ENCODE measurements around the gene KRTAP9-9.

DNA sequence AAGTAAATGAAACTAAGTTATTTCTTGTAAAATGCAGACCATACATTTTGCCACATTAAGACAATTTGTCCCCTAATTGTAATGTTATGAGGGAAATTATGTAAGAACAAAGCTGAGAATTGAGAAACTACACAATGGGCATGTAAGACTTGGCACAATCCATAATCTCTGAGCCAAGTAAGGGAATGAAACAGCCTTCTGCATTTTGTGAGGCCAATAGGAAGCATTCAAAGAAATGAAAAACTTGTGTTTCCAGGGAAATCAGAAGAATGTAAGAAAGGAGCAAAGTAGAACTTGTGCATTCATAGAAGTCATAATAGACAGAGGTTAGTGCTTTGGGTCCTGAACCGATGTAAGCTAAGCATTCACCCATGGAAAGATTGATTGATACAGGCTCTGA is 3.9 kb upstream of the KRTAP9-9 start:
- TF ChIP-seq GATA3 (IDR thresholded peaks at IDR 0.05; ENCODE audit: low read depth, low read length) (no peak), GATA2 (IDR thresholded peaks at IDR 0.05; ENCODE audit: low read depth, low read length) (no peak)

Measured in SH-SY5Y (cell line).